Measurements from ENCODE around the gene DNAJC15. TPM values are rescaled to one million over a fixed set of nuclear protein-coding genes. Genes with fewer than 3 reads are reported as not detected.

Gene DNAJC15
- total RNA-seq, 2 donors from 2014 or later: 29.7 to 46.9 TPM

GRCh38 chr13:43111559-43112400 is 88.4 kb downstream of the DNAJC15 start:
- no peaks in the 10 kb centered on the region for H3K9me3 ChIP-seq (ENCODE audit: control insufficient read depth, low read length)
- no peak for DNase-seq
- no peak for TF ChIP-seq CTCF (conservative IDR thresholded peaks at IDR 0.05)
- H3K36me3 ChIP-seq (ENCODE audit: control insufficient read depth, insufficient read depth, low read length): peaks cover 22% of the 10 kb centered on the region
- 95 to 100% methylated on average over 4 to 7 of the region's 7 CpGs for WGBS, 2 experiments (ENCODE audit: insufficient coverage in 1 of 2, insufficient read length in 1 of 2)
- Mint-ChIP-seq H3K9me3 (no peaks in the 10 kb centered on the region), H3K4me3 (no peak overlapping the region), H3K27me3 (ENCODE audit: insufficient read depth) (no peaks in the 10 kb centered on the region), H3K27ac (no peak overlapping the region), H3K4me1 (peaks cover 28% of the 10 kb centered on the region), H3K36me3 (ENCODE audit: low read depth) (peaks cover 9% of the 10 kb centered on the region)
- H3K9ac ChIP-seq (ENCODE audit: extremely low read depth, low read length, poor library complexity, severe bottlenecking): no peak overlapping the region
- H3K4me3 ChIP-seq (ENCODE audit: low read length): no peak overlapping the region
- H3K27ac ChIP-seq (ENCODE audit: low read depth, low read length): no peak overlapping the region
- H3K4me1 ChIP-seq (ENCODE audit: control insufficient read depth, insufficient read depth, low read length): peaks cover 6% of the 10 kb centered on the region
- H3K27me3 ChIP-seq (ENCODE audit: control insufficient read depth, insufficient read depth, low read length, poor library complexity, severe bottlenecking): no peaks in the 10 kb centered on the region

- WGBS, 2 experiments (ENCODE audit: insufficient coverage in 1 of 2, insufficient read length in 1 of 2): 33 to 50% methylated on average over 1 of the region's 1 CpG
- peaks cover 6% of the 10 kb centered on the region for H3K4me1 ChIP-seq (ENCODE audit: control insufficient read depth, insufficient read depth, low read length)
These were observed 90.2 kb downstream of the DNAJC15 start for GRCh38 chr13:43113603-43114002.

GRCh38 chr13:43114504-43114903 is 91.1 kb downstream of the DNAJC15 start:
- peaks cover 6% of the 10 kb centered on the region for H3K4me1 ChIP-seq (ENCODE audit: control insufficient read depth, insufficient read depth, low read length)
- H3K4me3 ChIP-seq (ENCODE audit: low read length): no peak overlapping the region
- H3K27me3 ChIP-seq (ENCODE audit: control insufficient read depth, insufficient read depth, low read length, poor library complexity, severe bottlenecking): no peaks in the 10 kb centered on the region
- peaks cover 32% of the 10 kb centered on the region for H3K4me1 Mint-ChIP-seq
- H3K27ac Mint-ChIP-seq: no peak overlapping the region
- no peaks in the 10 kb centered on the region for H3K9me3 ChIP-seq (ENCODE audit: control insufficient read depth, low read length)
- H3K4me3 Mint-ChIP-seq: no peak overlapping the region
- no peak overlapping the region for H3K9ac ChIP-seq (ENCODE audit: extremely low read depth, low read length, poor library complexity, severe bottlenecking)
- WGBS, 2 experiments (ENCODE audit: insufficient coverage in 1 of 2, insufficient read length in 1 of 2): 44 to 70% methylated on average over 1 of the region's 1 CpG
- TF ChIP-seq CTCF (conservative IDR thresholded peaks at IDR 0.05): no peak
- DNase-seq: no peak
- H3K36me3 Mint-ChIP-seq (ENCODE audit: low read depth): no peaks in the 10 kb centered on the region
- no peaks in the 10 kb centered on the region for H3K27me3 Mint-ChIP-seq (ENCODE audit: insufficient read depth)
- H3K27ac ChIP-seq (ENCODE audit: low read depth, low read length): no peak overlapping the region
- H3K36me3 ChIP-seq (ENCODE audit: control insufficient read depth, insufficient read depth, low read length): no peaks in the 10 kb centered on the region
- H3K9me3 Mint-ChIP-seq: no peaks in the 10 kb centered on the region

More at GRCh38 chr13:43113603-43114002, 90.2 kb downstream of the DNAJC15 start:
- Mint-ChIP-seq H3K27me3 (ENCODE audit: insufficient read depth) (no peaks in the 10 kb centered on the region), H3K36me3 (ENCODE audit: low read depth) (peaks cover 2% of the 10 kb centered on the region), H3K9me3 (no peaks in the 10 kb centered on the region), H3K4me1 (peaks cover 28% of the 10 kb centered on the region), H3K4me3 (no peak overlapping the region), H3K27ac (no peak overlapping the region)
- Histone ChIP-seq H3K4me3 (ENCODE audit: low read length) (peak overlapping the region; percentile 1), H3K27ac (ENCODE audit: low read depth, low read length) (no peak overlapping the region), H3K9ac (ENCODE audit: extremely low read depth, low read length, poor library complexity, severe bottlenecking) (no peak overlapping the region), H3K36me3 (ENCODE audit: control insufficient read depth, insufficient read depth, low read length) (peaks cover 3% of the 10 kb centered on the region), H3K9me3 (ENCODE audit: control insufficient read depth, low read length) (no peaks in the 10 kb centered on the region), H3K27me3 (ENCODE audit: control insufficient read depth, insufficient read depth, low read length, poor library complexity, severe bottlenecking) (no peaks in the 10 kb centered on the region)
- no peak for TF ChIP-seq CTCF (conservative IDR thresholded peaks at IDR 0.05)
- DNase-seq: no peak

Measured in endodermal cell (in vitro differentiated cells).